PFSK-1 (cell line): Measurements from ENCODE around the gene KIAA1958.

ENCODE experiments used
- FOXP2 ChIP-seq: optimal IDR thresholded peaks from 2 replicates; pipeline ENCODE3; 2011; ENCODE audit warnings: borderline replicate concordance, control low read depth, inconsistent platforms; ENCODE audit not compliant: insufficient read depth; ENCODE audit errors: extremely low read length, extremely low read depth
- POLR2AphosphoS5 ChIP-seq: IDR thresholded peaks from 2 replicates; pipeline ENCODE4 v1.6.1; 2012; ENCODE audit warnings: low read depth, mild to moderate bottlenecking, control low read depth, low read length, moderate library complexity
- SIN3A ChIP-seq: IDR thresholded peaks from 2 replicates; pipeline ENCODE4 v1.6.1; 2012; ENCODE audit warnings: mild to moderate bottlenecking, low read length, moderate library complexity, borderline replicate concordance; ENCODE audit not compliant: insufficient read depth
- TAF1 ChIP-seq: IDR thresholded peaks from 2 replicates; pipeline ENCODE4 v1.6.1; 2012; ENCODE audit warnings: low read length, control low read depth, borderline replicate concordance; ENCODE audit not compliant: insufficient read depth
- TF ChIP-seq, protein P1 (sequence below), 2 experiments: IDR thresholded peaks; 2 replicates each; pipeline versions ENCODE4 v1.6.1 to v1.8.0; 2011 to 2012; ENCODE audit warnings: low read depth in 2 of 2, low read length in 2 of 2, control low read depth in 1 of 2, inconsistent platforms in 1 of 2, mild to moderate bottlenecking in 1 of 2, moderate library complexity in 1 of 2; ENCODE audit not compliant: insufficient read depth in 1 of 2

The KIAA1958 gene

DNA sequence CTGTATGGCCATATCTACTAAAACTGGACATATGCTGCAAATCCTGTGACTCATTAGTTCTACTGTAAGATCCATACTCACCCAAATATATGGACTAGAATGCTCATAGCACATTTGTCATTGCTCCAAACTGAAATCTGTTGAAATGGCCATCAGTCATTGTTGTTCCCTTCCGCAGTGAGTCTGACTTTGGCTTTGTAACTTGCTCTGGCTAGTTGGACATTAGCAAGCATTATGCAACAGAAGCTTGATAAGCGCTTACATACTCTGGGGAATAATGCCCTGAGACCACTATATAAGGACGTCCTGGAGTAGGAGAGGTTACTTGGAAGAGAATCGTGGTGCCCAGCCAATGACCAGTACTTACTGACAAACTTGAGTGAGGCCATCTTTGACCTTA is 9.0 kb downstream of the KIAA1958 start:
- no peak for TF ChIP-seq POLR2AphosphoS5
- no peak for TF ChIP-seq FOXP2
- no peak for TF ChIP-seq TAF1
- TF ChIP-seq SIN3A = no peak
- TF ChIP-seq, protein P1, sequence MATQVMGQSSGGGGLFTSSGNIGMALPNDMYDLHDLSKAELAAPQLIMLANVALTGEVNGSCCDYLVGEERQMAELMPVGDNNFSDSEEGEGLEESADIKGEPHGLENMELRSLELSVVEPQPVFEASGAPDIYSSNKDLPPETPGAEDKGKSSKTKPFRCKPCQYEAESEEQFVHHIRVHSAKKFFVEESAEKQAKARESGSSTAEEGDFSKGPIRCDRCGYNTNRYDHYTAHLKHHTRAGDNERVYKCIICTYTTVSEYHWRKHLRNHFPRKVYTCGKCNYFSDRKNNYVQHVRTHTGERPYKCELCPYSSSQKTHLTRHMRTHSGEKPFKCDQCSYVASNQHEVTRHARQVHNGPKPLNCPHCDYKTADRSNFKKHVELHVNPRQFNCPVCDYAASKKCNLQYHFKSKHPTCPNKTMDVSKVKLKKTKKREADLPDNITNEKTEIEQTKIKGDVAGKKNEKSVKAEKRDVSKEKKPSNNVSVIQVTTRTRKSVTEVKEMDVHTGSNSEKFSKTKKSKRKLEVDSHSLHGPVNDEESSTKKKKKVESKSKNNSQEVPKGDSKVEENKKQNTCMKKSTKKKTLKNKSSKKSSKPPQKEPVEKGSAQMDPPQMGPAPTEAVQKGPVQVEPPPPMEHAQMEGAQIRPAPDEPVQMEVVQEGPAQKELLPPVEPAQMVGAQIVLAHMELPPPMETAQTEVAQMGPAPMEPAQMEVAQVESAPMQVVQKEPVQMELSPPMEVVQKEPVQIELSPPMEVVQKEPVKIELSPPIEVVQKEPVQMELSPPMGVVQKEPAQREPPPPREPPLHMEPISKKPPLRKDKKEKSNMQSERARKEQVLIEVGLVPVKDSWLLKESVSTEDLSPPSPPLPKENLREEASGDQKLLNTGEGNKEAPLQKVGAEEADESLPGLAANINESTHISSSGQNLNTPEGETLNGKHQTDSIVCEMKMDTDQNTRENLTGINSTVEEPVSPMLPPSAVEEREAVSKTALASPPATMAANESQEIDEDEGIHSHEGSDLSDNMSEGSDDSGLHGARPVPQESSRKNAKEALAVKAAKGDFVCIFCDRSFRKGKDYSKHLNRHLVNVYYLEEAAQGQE (IDR thresholded peaks at IDR 0.05; ENCODE audit: insufficient read depth in 1 of 2, low read depth in 2 of 2, low read length in 2 of 2) = no peak

DNA sequence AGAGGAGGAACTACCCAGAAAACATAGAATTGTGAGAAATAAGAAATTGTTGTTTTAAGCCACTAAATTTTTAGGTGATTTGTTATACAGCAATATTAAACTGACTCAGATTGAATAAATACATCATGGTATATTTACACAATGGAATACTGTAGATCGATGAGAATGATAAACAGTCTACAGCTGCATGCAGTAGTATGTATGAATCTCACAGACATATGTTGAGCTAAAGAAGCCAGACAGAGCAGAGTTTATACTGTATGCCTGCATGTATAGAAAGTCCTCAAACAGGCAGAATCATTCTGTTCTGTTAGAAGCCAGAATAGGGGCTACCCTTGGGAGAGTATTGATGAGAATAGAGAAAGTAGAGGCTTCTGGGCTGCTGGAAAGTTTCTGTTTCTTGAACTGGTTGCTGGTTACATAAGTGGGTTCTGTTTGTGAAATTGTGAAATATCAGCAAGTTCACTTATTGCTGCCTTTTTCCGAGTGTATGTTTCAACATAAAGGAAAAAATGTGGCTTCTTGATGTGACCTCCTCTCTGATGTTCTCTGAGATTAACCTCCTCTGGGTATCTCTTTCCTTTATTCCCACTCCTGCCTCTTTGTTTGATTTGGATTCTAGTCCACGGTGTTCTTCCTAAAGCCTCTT is 9.6 kb downstream of the KIAA1958 start:
- TF ChIP-seq SIN3A (no peak), POLR2AphosphoS5 (no peak), FOXP2 (no peak), TAF1 (no peak)
- TF ChIP-seq, protein P1 (IDR thresholded peaks at IDR 0.05; ENCODE audit: insufficient read depth in 1 of 2, low read depth in 2 of 2, low read length in 2 of 2) = no peak

DNA sequence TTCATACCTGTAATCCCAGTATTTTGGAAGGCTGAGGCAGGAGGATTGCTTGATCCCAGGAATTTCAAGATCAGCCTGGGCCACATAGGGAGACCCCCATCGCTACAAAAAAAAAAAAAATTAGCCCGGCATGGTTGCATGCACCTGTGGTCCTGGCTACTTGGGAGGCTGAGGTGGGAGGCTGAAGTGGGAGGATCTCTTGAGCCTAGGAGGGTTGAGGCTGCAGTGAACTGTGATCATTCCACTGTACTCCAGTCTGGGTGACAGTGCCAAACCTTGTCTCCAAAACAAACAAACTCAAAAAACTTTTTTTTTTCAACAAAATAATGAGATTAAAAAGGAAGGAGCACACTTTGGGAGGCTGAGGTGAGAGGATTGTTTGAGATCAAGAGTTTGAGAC is 14.2 kb downstream of the KIAA1958 start:
- TF ChIP-seq POLR2AphosphoS5 (no peak), TAF1 (no peak), SIN3A (no peak), FOXP2 (no peak)
- TF ChIP-seq, protein P1 (IDR thresholded peaks at IDR 0.05; ENCODE audit: insufficient read depth in 1 of 2, low read depth in 2 of 2, low read length in 2 of 2) = no peak

DNA sequence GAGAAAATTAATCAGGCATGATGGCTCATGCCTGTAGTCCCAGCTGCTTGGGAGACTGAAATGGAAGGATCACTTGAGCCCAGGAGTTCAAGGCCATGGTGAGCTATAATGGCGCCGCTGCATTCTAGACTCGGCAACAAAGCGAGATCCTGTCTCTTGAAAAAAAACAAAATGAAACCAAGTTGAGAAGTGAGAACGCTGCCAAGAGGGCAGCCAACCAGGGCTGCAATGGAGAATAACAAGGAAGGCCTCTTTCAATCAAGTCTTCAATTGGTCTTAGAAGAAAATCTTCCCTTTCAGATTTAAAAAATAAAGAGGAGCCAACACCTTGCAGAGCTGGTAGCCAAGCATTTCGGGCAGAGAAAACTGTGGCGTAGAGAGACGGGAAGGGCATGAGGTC is 14.7 kb downstream of the KIAA1958 start:
- TF ChIP-seq FOXP2 (no peak), SIN3A (no peak), POLR2AphosphoS5 (no peak), TAF1 (no peak)
- TF ChIP-seq, protein P1 (IDR thresholded peaks at IDR 0.05; ENCODE audit: insufficient read depth in 1 of 2, low read depth in 2 of 2, low read length in 2 of 2) = no peak

DNA sequence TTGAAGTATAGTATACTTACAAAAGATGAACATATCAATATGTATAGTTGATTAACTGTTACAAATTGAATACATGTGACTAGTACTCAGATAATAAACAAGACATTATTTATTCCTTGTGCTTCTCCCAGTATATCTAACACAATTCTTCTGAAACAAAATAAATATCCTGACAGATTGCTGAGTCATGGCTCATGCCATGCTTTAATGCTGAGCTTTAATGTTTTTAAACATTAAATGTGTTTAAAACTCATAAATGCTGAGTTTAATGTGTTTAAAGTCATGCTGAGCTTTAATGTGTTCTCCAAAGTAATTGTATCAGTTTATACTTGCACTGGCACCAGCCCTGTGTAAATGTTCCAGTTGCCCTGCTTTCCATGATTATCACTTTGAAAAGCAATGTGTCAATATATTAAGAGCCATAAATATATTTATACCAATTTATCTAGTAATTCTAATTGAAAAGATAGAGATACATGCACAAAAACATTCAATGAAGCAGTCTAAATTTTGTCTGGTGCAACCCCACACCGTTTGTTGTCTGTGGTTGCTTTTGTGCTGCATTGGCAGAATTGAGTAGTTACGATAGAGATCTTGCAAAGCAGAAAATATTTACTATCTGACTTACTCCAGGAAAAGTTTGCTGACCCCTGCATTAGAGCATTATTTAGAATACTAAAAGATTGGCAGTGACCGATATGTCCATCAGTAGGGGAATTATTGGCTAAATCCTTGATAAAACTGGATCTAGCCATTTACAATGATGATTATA is 15.7 kb downstream of the KIAA1958 start:
- TF ChIP-seq, protein P1 (IDR thresholded peaks at IDR 0.05; ENCODE audit: insufficient read depth in 1 of 2, low read depth in 2 of 2, low read length in 2 of 2) = no peak
- TF ChIP-seq POLR2AphosphoS5 (no peak), TAF1 (no peak)
